ENCODE data around the gene VWA8.
A peak's percentile ranks its signal among the peaks of the same experiment; 100 is the strongest.

The VWA8 gene

GRCh38 chr13:41960637-41961465 lies at the start of gene VWA8:
Gene VWA8 (minus strand): TSS chr13:41961109. CDS start chr13:41961015, 94 bp downstream.
- peak; percentile 67 to 96 (median 78) for DNase-seq
- intact Hi-C loops (cut with DNase I), result loop anchor here (5.0 kb wide), 1 partner anchor 86 kb away; the partner anchor contains the start of gene DGKH

DNA sequence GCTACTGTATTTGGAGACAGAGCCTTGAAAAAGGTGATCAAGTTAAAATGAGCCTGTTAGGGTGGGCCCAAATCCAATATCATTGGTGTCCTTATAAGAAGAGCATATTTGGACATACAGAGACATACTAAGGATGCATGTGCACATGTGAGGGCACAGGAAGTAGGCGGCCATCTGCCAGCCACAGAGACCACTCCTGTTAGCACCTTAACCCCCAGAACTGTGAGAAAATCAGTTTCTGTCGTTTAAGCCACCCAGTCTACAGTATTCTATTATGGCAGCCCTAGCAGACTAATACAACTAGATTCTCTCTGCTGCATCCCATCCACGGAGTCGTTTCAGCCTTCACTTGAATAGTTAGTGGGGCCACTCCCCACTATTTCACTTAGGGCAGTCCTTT lies 48.1 kb upstream of the VWA8 start:
- intact Hi-C loops (cut with DNase I), result no loop called here
- DNase-seq, result no peak

DNA sequence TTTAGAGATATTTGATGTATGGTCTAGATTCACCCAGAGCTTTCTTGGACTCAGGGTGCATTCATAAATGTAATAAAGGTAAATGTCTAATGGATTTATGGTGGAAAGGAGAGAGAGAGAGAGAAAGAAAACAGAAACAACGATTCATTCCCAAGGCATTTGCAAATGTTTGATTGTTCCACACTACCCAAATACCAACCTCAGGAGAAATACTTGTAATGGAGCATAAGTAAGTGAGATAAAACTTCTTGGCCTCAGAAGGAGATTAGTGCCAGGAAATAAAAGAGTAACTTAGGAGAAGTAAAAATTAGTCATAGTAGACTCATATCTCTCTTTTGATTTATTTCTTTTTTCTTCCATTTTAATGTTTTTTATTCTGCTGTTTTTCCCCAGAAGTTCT lies 46.9 kb upstream of the VWA8 start:
- no peak for DNase-seq
- intact Hi-C loops (cut with DNase I), result no loop called here

- intact Hi-C loops (cut with DNase I), result no loop called here
- DNase-seq, result no peak
Observed at GRCh38 chr13:42002066-42002465, 41.2 kb upstream of the VWA8 start.

DNA sequence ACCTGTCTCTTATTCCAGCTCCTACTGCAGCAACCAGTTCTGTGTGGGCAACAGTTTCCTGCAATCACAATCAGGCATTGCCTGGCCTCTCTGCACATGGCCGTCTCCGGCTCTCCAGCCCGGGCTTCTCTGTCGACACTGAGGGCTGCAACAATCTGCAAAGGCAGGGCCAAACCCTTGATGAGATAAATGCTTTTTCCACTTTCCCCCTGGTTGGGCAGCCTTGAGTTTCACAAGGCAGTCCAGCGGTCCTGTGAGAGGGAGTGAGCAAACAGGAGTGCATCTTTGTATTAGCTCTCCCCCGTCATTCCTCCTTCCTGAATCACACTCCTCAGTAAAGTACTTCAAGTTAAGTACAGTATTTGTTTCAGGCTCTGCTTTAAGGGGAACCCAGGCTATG lies 40.7 kb upstream of the VWA8 start:
- intact Hi-C loops (cut with DNase I), result no loop called here

DNA sequence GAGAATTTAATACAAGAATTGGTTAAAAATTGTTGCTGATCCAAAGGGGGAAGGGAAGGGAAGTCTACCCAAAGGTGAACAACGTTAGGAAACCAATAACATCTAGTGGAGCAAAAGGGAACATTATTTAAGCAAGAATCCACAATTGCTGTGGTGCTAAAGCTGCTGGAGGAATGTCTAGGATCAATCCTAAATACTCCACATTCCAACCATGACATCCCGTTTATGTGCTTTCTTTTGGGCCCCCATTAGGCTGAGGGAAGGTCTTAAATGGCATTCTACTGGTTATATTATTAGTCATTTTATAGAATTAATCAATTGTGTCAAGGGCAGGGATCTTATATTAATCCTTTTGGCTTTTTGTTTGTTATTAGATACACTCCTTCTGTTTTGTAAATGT lies 39.9 kb upstream of the VWA8 start:
- DNase-seq, result no peak
- intact Hi-C loops (cut with DNase I), result no loop called here

More for the DNA sequence above, 40.7 kb upstream of the VWA8 start:
- no peak for DNase-seq

DNA sequence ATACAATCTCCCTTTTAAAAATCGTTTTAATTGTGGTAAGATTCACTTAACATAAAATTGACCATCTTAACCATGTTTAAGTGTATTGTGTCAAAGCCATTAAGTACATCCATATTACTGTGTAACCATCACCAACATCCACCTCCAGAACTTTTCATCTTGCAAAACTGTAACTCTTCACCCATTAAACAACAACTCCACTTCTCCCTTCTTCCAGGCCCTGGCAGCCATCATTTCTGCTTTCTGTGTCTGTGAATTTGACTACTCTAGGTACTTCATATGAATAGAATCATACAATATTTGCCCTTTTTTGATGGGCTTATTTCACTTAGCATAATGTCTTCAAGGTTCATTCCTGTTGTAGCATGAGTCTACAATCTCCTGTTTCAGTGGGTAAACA lies 36.5 kb upstream of the VWA8 start:
- no peak for DNase-seq
- intact Hi-C loops (cut with DNase I), result no loop called here

DNA sequence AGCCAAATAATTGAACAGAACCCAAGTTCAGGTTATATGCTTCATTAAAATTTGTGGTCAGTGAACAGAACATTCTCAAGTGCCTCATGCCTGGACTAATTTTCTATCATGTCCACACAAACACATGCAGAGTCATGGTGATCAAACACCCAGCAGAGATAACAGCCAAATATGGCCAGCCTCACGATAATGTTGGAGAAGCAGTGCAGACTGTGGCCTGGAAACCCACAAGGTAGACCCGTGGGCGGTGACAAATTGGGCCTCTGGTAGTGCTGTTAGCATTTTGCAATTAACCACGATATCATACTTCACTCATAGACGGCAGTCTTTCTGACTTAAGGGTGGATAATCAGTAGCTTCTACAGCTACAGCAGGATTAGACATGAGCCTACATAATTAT lies 35.0 kb upstream of the VWA8 start:
- intact Hi-C loops (cut with DNase I), result no loop called here
- no peak for DNase-seq

DNA sequence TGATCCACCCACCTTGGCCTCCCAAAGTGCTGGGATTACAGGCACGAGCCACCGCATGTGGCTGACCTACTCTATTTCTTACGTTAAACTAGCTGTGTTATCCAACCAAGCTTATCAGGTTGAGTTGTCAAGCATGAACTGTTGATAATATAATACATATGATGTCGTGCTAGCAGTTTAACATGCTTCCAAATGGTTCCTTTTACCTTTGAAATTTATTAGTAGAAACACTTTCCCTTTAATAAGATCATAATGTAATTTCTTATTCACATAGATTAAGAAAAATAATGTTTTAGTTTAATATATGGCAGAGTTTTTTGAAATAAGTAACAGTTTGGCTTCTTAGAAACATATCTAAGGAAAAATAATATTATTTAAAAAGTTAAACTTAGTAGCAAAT lies 34.4 kb upstream of the VWA8 start:
- no peak for DNase-seq

DNA sequence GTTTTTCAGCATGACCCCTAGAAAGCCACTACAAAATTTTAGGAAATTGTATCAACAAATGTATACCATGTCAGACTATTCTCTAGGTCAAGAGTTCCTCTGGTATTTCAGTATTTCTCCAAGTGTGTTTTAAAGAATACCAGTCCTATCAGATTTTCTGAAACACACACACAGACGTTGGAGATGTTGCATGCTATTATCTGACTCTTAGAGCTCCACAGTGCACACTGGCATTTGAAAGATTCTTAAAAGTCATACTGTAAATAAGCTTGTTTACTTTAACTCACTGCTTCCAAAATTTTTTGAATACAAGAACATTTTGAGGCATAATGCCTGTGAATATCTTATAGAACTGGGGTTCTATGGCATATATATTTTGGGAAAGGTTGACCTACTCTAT lies 33.8 kb upstream of the VWA8 start:
- intact Hi-C loops (cut with DNase I), result no loop called here
- no peak for DNase-seq

More for the DNA sequence above, 34.4 kb upstream of the VWA8 start:
- intact Hi-C loops (cut with DNase I), result no loop called here

DNA sequence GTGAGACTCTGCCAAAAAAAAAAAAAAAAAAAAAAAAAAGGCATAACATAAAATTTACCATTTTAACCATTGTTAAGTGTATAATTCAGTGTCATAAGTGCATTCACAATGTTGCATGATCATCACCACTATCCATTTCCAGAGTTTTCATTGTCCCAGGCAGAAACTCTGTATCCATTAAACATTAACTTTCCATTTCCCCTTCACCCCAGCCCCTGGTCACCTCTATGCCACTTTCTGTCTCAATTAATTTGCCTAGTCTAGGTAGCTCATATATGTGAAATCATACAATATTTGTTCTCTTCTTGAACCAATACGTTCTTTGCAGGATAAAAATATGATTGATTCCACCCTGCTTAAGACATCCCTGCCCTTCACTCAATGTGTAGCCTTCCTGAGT lies 31.0 kb upstream of the VWA8 start:
- intact Hi-C loops (cut with DNase I), result no loop called here
- DNase-seq, result no peak

- DNase-seq, result no peak
- intact Hi-C loops (cut with DNase I), result no loop called here
Observed at GRCh38 chr13:41988244-41988643, 27.3 kb upstream of the VWA8 start.

DNA sequence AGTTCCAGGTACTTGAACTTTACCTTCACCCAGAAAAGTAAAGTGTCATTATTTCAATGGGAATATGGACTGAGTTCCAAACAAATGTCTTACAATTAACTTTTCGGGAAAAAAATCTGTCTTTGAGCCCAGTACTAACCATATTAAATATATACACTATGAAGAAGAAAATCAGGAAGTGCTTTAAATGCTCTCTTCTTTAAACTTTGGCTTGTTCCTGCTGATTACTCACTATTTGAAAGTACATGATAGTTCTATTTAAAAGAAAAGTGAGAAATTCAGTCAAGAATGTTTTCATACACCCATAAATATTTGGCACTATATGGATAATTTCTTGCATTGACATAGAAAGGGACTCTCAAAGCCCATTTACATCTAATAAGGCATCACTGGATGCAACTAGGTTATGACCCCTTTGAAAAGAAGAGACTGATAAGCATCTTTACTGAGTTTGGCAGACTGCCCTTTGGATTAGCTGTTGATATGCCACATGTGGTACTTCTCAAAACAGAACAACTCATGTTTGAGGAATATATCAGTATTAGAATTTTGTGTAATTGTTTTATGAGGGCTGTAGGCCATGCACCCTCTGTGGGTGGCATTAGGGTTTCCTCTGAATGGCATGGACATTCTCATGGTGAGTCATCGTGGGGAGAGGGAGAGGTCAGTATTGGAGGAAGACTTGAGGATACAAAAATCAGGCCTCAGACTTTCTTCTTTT lies 25.0 kb upstream of the VWA8 start:
- intact Hi-C loops (cut with DNase I), result no loop called here
- no peak for DNase-seq

- no peak for DNase-seq
- intact Hi-C loops (cut with DNase I), result no loop called here
Observed at GRCh38 chr13:41981951-41982715, 21.2 kb upstream of the VWA8 start.

- DNase-seq, result no peak
- intact Hi-C loops (cut with DNase I), result no loop called here
Observed at GRCh38 chr13:41978007-41978406, 17.1 kb upstream of the VWA8 start.

DNA sequence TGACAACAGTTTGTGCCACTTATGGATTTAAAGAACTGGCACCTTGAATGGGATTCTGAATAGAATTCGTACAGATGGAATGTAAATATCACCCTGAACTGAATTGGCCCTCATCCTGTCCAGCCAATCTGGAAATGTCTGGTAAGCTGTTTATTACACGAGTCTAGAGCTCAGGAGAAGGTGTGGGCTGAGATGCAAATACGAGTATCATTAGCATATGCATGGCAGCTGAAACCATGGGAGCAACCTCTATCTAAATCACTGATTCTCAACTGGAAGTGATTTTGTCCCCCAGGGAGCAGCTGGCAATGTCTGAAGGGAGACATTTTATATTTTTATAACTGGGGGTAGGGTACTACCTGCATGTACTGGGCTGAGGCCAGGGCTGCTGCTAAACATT lies 15.6 kb upstream of the VWA8 start:
- intact Hi-C loops (cut with DNase I), result no loop called here
- DNase-seq, result no peak

DNA sequence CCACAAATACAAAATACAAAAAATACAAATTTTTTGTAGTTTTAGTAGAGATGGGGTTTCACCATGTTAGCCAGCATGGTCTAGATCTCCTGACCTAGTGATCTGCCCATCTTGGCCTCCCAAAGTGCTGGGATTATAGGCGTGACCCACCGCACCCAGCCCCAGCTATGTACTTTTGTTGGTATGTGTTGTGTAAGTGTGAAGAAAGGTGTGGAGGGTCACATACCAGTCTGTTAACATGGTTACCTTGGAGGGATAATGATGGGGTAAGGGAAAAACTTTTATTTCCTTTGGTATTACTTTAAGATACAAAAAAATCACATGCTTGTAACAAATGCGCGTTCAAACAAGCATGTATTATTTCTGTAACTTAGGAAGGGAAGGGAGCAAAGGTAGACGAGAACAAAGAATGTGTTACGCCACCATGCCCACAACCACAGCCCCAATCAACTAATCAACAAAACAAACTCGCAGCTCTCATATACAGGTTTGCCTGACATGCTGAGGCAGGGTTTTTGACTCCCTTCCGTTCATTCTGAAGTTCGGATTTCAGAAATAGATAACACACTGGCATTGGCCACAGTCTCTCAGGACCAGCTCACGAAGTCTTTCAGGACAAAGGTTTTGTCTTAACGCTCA lies 13.5 kb upstream of the VWA8 start:
- intact Hi-C loops (cut with DNase I), result no loop called here
- DNase-seq, result no peak

- DNase-seq, result peak in 1 of 10 donors; percentile 54
- intact Hi-C loops (cut with DNase I), result no loop called here
Observed at GRCh38 chr13:41973247-41973741, 12.4 kb upstream of the VWA8 start.

DNA sequence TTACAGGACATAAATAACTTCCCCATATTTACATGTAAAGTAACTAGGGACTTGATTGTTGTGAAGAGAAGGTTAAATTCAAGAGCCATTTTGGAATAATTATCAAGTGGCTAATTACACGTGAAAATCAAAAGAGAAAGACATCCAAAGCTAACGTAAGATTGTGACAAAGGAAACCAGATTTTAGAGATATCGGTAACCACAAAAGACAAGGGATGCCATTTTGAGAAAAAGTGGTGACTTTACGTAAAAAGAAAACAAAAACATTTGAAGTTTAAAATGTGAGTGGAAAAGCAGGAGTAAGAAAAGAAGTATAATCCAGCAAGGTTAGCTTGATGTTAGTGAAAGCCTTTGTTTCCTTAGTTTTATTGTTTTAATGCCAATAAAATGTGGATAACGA lies 10.9 kb upstream of the VWA8 start:
- intact Hi-C loops (cut with DNase I), result no loop called here
- DNase-seq, result no peak

DNA sequence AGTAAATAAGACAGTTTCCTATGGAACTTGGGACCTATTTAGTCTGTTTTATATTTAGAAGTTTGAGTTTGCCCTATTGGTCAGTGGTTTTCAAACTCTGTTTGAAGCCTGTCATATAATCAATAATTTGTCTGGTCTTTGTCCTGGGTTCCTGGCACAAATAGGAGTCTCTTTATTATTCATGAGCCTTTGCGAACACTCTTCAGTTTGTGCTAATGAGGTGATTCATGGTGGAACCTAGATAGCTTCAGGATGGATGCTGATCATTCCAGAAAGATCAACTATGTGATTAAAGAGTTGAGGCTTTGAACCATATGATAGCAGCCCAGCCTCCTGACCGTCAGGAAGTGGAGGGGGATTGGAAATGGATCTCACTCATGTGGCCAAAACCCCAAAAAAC lies 10.0 kb upstream of the VWA8 start:
- DNase-seq, result no peak
- intact Hi-C loops (cut with DNase I), result no loop called here

- intact Hi-C loops (cut with DNase I), result no loop called here
- no peak for DNase-seq
Observed at GRCh38 chr13:41970022-41970421, 9.1 kb upstream of the VWA8 start.
